Lung (tissue), 12 donors: ENCODE measurements around the gene PPP5C. TPM values are rescaled to one million over a fixed set of nuclear protein-coding genes. Genes with fewer than 3 reads are reported as not detected.

Experiments used
- ATAC-seq: fragments of 200-7000 bp; cut with Tn5 transposase; one replicate; pipeline ENCODE4 v1.9.1; 2020; ENCODE audit warnings: moderate number of reproducible peaks; ENCODE audit not compliant: insufficient read depth, low FRiP score
- DNase-seq, 3 donors: peaks; one replicate each; pipeline ENCODE4 v3.0.0-alpha.2; 2013 to 2017
- H3K27ac ChIP-seq, 2 donors: one replicate each; pipeline ENCODE4 v1.5.1; 2013; ENCODE audit warnings: mild to moderate bottlenecking in 2 of 2, moderate library complexity in 2 of 2, control low read depth in 1 of 2, inconsistent platforms in 1 of 2, low read depth in 1 of 2, low read length in 1 of 2
- H3K27me3 ChIP-seq, 3 donors: one replicate each; pipeline ENCODE4 v1.5.1; 2013; ENCODE audit warnings: low read length in 2 of 3; ENCODE audit not compliant: control insufficient read depth in 3 of 3, insufficient read depth in 3 of 3
- H3K36me3 ChIP-seq, 4 donors: one replicate each; pipeline ENCODE4 v1.5.1; 2013; ENCODE audit warnings: low read length in 4 of 4, mild to moderate bottlenecking in 1 of 4, moderate library complexity in 1 of 4; ENCODE audit not compliant: control insufficient read depth in 4 of 4, insufficient read depth in 4 of 4
- H3K4me1 ChIP-seq, 5 donors: one replicate each; pipeline ENCODE4 v1.5.1; 2013; ENCODE audit warnings: low read length in 5 of 5, mild to moderate bottlenecking in 2 of 5, moderate library complexity in 1 of 5; ENCODE audit not compliant: control insufficient read depth in 5 of 5, insufficient read depth in 5 of 5
- H3K4me3 ChIP-seq: one replicate; pipeline ENCODE4 v1.5.1; 2013; ENCODE audit warnings: mild to moderate bottlenecking, control low read depth, moderate library complexity
- H3K9ac ChIP-seq, 2 donors: one replicate each; pipeline ENCODE4 v1.5.1; 2013; ENCODE audit warnings: low read length in 2 of 2, control low read depth in 1 of 2; ENCODE audit not compliant: insufficient read depth in 1 of 2
- H3K9me3 ChIP-seq, 4 donors: one replicate each; pipeline ENCODE4 v1.5.1; 2013; ENCODE audit warnings: low read length in 3 of 4, mild to moderate bottlenecking in 1 of 4, moderate library complexity in 1 of 4; ENCODE audit not compliant: control insufficient read depth in 4 of 4, insufficient read depth in 3 of 4
- WGBS, 2 donors: extraction: QIAGEN DNeasy Blood & Tissue Kit; methylation state at CpG; one replicate each; pipeline ENCODE4 v1.1.7; 2013; 5-methylcytosine and 5-hydroxymethylcytosine counted together
- polyA plus RNA-seq, 2 donors: library from polyadenylated mRNA; stranded (reverse); fragments of 200-250 nt; gene quantifications; one replicate each; pipeline ENCODE4 v1.2.1, GENCODE V29; 2013
- total RNA-seq, 2 donors: library from RNA; depleted of rRNA in 1 of 2; stranded (reverse); fragments of >200 nt in 1 of 2; gene quantifications; one replicate each; pipeline ENCODE4 v1.2.1, GENCODE V29; 2014 to 2021
- TF ChIP-seq, protein P1 (sequence below): IDR thresholded peaks from 2 replicates; pipeline ENCODE4 v1.5.1; 2012; ENCODE audit warnings: mild to moderate bottlenecking; ENCODE audit errors: control extremely low read depth, extremely low read depth
- donor health status: control.
- donor health status: control.
- donor health status: Bipolar disorder and iron deficiency.
- donor health status: healthy.
- donor health status: DM: yes; HTN: yes; CAD: no.

PPP5C gene
- total and polyA plus RNA-seq, 4 donors, result 48.5 to 69.8 (median 54.6) TPM

GRCh38 chr19:46376241-46377153 lies 29.6 kb downstream of the PPP5C start:
- ATAC-seq, result no peak

DNA sequence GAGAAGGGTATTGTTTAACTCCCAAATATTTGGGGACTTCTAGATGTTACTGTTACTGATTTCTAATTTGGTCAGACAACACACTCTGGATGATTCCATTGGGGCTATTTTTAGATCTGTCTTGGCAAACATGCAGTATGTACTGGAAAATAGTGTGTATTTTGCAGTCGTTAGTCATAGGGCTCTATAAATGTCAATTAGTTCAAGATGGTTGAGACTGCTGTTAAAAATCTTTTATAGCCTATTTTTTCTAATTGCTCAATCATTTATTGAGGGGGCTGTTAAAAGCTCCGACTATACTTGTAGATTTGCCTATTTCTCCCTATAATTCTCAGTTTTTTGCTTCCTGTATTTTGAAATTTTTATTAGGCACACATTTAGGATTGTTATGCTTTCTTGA lies 31.4 kb downstream of the PPP5C start:
- H3K4me3 ChIP-seq, result no peak overlapping the region
- TF ChIP-seq, protein P1, sequence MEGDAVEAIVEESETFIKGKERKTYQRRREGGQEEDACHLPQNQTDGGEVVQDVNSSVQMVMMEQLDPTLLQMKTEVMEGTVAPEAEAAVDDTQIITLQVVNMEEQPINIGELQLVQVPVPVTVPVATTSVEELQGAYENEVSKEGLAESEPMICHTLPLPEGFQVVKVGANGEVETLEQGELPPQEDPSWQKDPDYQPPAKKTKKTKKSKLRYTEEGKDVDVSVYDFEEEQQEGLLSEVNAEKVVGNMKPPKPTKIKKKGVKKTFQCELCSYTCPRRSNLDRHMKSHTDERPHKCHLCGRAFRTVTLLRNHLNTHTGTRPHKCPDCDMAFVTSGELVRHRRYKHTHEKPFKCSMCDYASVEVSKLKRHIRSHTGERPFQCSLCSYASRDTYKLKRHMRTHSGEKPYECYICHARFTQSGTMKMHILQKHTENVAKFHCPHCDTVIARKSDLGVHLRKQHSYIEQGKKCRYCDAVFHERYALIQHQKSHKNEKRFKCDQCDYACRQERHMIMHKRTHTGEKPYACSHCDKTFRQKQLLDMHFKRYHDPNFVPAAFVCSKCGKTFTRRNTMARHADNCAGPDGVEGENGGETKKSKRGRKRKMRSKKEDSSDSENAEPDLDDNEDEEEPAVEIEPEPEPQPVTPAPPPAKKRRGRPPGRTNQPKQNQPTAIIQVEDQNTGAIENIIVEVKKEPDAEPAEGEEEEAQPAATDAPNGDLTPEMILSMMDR, result no peak
- no peak overlapping the region for H3K27ac ChIP-seq
- H3K36me3 ChIP-seq, result peaks cover 11 to 42% (median 34%) of the 10 kb centered on the region in 4 donors
- peaks cover 3 to 29% (median 6%) of the 10 kb centered on the region in 5 donors for H3K4me1 ChIP-seq
- H3K27me3 ChIP-seq, result no peaks in the 10 kb centered on the region
- H3K9ac ChIP-seq, result no peak overlapping the region
- DNase-seq (peak in 2 of 3 donors; percentile 68 to 85), ATAC-seq (no peak)
- no peaks in the 10 kb centered on the region for H3K9me3 ChIP-seq
- WGBS, 2 donors, result 59 to 77% methylated on average over 2 of the region's 2 CpGs

More at GRCh38 chr19:46376241-46377153, 29.6 kb downstream of the PPP5C start:
- peaks cover 11 to 29% (median 21%) of the 10 kb centered on the region in 4 donors for H3K36me3 ChIP-seq
- WGBS, 2 donors, result 93 to 95% methylated on average over 20 of the region's 20 CpGs
- TF ChIP-seq, protein P1, result no peak
- H3K9me3 ChIP-seq, result no peaks in the 10 kb centered on the region
- H3K27me3 ChIP-seq, result no peaks in the 10 kb centered on the region
- no peak overlapping the region for H3K4me3 ChIP-seq
- peaks cover 3 to 37% (median 11%) of the 10 kb centered on the region in 5 donors for H3K4me1 ChIP-seq
- no peak for DNase-seq
- no peak overlapping the region for H3K27ac ChIP-seq
- H3K9ac ChIP-seq, result no peak overlapping the region

GRCh38 chr19:46380690-46381089 lies 33.8 kb downstream of the PPP5C start:
- DNase-seq (no peak), ATAC-seq (no peak)
- H3K27ac ChIP-seq, result no peak overlapping the region
- peaks cover 0 to 21% (median 3%) of the 10 kb centered on the region in 5 donors for H3K4me1 ChIP-seq
- no peak overlapping the region for H3K4me3 ChIP-seq
- 92 to 97% methylated on average over 2 of the region's 2 CpGs for WGBS, 2 donors
- no peak overlapping the region for H3K9ac ChIP-seq
- no peaks in the 10 kb centered on the region for H3K27me3 ChIP-seq
- no peaks in the 10 kb centered on the region for H3K9me3 ChIP-seq
- TF ChIP-seq, protein P1, result no peak
- peaks cover 10 to 57% (median 50%) of the 10 kb centered on the region in 4 donors for H3K36me3 ChIP-seq
